ENCODE data around the gene AADAC.

The AADAC gene

DNA sequence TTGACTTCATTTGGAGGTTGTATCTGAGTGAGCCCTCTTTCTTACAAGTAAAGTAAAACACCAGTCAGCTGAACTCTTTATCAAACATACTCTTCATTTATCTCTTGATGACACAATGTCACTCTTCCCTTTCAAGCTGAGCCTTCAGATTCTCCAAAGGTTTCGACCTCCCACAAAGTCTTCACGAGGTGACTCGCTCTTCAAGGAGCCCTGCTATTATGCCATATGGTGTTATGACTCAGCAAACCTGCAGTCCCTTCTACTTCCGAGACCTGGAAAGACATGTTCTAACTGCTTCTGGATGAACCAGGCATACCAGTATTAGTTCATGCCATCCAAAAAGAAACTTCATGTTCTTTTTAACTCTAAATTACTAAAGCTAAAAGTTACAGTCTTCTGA is 23.1 kb downstream of the AADAC start:
- Histone ChIP-seq H3K4me2 (ENCODE audit: low read length) (no peak overlapping the region), H3K4me1 (ENCODE audit: control insufficient read depth, low read length) (no peaks in the 10 kb centered on the region), H3F3A (ENCODE audit: control insufficient read depth, insufficient read depth) (no peaks in the 10 kb centered on the region), H3K4me3 (ENCODE audit: low read length) (no peak overlapping the region), H3K36me3 (ENCODE audit: control insufficient read depth, low read length) (no peaks in the 10 kb centered on the region), H3K27me3 (ENCODE audit: control insufficient read depth, low read length) (peaks cover 14% of the 10 kb centered on the region; the same call in 1 of the 2 replicates), H3K9me2 (replicated peaks; ENCODE audit: control insufficient read depth, low read length) (no peaks in the 10 kb centered on the region), H3K9me3 (ENCODE audit: control insufficient read depth, insufficient read depth, low read length) (no peaks in the 10 kb centered on the region), H4K20me1 (ENCODE audit: control insufficient read depth, insufficient read depth, low read depth, low read length) (no peaks in the 10 kb centered on the region), H3K79me2 (ENCODE audit: control insufficient read depth, low read length) (no peaks in the 10 kb centered on the region), H3K27ac (ENCODE audit: low read depth, low read length) (no peak overlapping the region)
- no peak for TF ChIP-seq EZH2phosphoT487 (IDR thresholded peaks at IDR 0.05; ENCODE audit: borderline replicate concordance, low read length)
- no peak for TF ChIP-seq CTCF (IDR thresholded peaks at IDR 0.05; ENCODE audit: low read depth, low read length, poor library complexity, severe bottlenecking)

DNA sequence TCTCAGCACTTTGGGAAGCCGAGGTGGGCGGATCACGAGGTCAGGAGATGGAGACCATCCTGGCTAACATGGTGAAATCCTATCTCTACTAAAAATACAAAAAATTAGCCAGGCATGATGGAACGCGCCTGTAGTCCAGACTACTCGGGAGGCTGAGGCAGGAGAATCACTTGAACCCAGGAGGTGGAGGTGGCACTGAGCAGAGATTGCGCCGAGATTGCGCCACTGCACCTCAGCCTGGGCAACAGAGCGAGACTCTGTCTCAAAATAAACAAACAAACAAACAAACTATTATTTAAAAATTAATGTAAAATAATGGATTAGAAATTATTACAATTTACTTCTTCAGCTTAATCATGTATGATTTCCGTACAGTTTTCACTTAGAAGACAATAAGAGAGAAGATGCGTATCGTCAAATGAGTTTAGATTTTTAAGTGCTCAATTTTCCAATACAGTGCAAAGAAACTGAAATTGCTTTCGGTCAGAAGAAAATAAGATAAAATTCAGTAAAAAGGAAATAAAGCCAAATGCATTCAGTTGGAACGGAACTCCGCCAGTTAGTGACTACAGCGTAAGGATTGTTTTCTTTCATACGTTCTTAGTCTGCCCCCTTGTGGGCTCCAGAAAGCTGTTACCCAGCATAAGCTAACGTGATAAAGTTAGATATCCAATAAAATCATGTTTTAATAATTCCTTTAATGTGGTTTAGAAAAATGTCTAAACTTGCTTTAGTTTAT is 24.8 kb downstream of the AADAC start:
- TF ChIP-seq EZH2phosphoT487 (IDR thresholded peaks at IDR 0.05; ENCODE audit: borderline replicate concordance, low read length) (no peak), CTCF (IDR thresholded peaks at IDR 0.05; ENCODE audit: low read depth, low read length, poor library complexity, severe bottlenecking) (peak; percentile 76)
- no peak overlapping the region for H3K4me2 ChIP-seq (ENCODE audit: low read length)
- no peaks in the 10 kb centered on the region for H3K9me2 ChIP-seq (replicated peaks; ENCODE audit: control insufficient read depth, low read length)
- H4K20me1 ChIP-seq (ENCODE audit: control insufficient read depth, insufficient read depth, low read depth, low read length) = no peaks in the 10 kb centered on the region
- no peaks in the 10 kb centered on the region for H3F3A ChIP-seq (ENCODE audit: control insufficient read depth, insufficient read depth)
- H3K4me1 ChIP-seq (ENCODE audit: control insufficient read depth, low read length) = no peaks in the 10 kb centered on the region
- H3K9me3 ChIP-seq (ENCODE audit: control insufficient read depth, insufficient read depth, low read length) = no peaks in the 10 kb centered on the region
- H3K36me3 ChIP-seq (ENCODE audit: control insufficient read depth, low read length) = no peaks in the 10 kb centered on the region
- no peak overlapping the region for H3K27ac ChIP-seq (ENCODE audit: low read depth, low read length)
- H3K4me3 ChIP-seq (ENCODE audit: low read length) = no peak overlapping the region
- H3K79me2 ChIP-seq (ENCODE audit: control insufficient read depth, low read length) = no peaks in the 10 kb centered on the region
- H3K27me3 ChIP-seq (ENCODE audit: control insufficient read depth, low read length) = peaks cover 9% of the 10 kb centered on the region; the same call in 1 of the 2 replicates

DNA sequence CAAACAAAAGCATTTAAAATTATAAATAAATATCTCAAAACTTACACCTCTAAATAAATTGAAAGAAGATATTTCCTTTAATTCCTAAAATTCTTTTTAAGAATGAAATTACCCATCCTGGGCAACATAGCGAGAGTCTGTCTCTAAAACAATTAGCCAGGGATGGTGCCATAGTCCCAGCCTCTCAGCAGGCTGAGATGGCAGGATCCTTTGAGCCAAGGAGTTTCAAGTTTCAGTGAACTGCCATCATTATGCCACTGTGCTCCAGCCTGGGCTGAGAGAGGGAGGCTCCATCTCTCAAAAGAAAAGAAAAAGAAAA is 25.4 kb downstream of the AADAC start:
- H3K79me2 ChIP-seq (ENCODE audit: control insufficient read depth, low read length) = no peaks in the 10 kb centered on the region
- no peaks in the 10 kb centered on the region for H3K9me2 ChIP-seq (replicated peaks; ENCODE audit: control insufficient read depth, low read length)
- H4K20me1 ChIP-seq (ENCODE audit: control insufficient read depth, insufficient read depth, low read depth, low read length) = no peaks in the 10 kb centered on the region
- no peak overlapping the region for H3K4me2 ChIP-seq (ENCODE audit: low read length)
- H3K27me3 ChIP-seq (ENCODE audit: control insufficient read depth, low read length) = peaks cover 9% of the 10 kb centered on the region; the same call in 1 of the 2 replicates
- H3K27ac ChIP-seq (ENCODE audit: low read depth, low read length) = no peak overlapping the region
- H3K4me3 ChIP-seq (ENCODE audit: low read length) = no peak overlapping the region
- H3K9me3 ChIP-seq (ENCODE audit: control insufficient read depth, insufficient read depth, low read length) = no peaks in the 10 kb centered on the region
- H3K4me1 ChIP-seq (ENCODE audit: control insufficient read depth, low read length) = no peaks in the 10 kb centered on the region
- no peaks in the 10 kb centered on the region for H3K36me3 ChIP-seq (ENCODE audit: control insufficient read depth, low read length)
- H3F3A ChIP-seq (ENCODE audit: control insufficient read depth, insufficient read depth) = no peaks in the 10 kb centered on the region
- no peak for TF ChIP-seq CTCF (IDR thresholded peaks at IDR 0.05; ENCODE audit: low read depth, low read length, poor library complexity, severe bottlenecking)
